KMS-11 (cell line): ENCODE results near the gene TDRD6.
"Not testable (repeated sequence)": the region's sequence is repeated elsewhere in the genome, so short reads cannot be mapped to it uniquely, and the experiment has no call there.

ENCODE experiments used
- H2AFZ ChIP-seq: fragments of 200-600 bp; sonication (generic); 2 replicates; pipeline ENCODE4 v1.6.1; 2016; ENCODE audit warnings: antibody characterized with exemption, mixed run types, low read depth
- H3K27ac ChIP-seq: fragments of 200-600 bp; sonication (generic); 2 replicates; pipeline ENCODE4 v1.6.1; 2016; ENCODE audit warnings: mild to moderate bottlenecking, mixed run types
- H3K27me3 ChIP-seq: fragments of 200-600 bp; sonication (generic); 2 replicates; pipeline ENCODE4 v1.6.1; 2017; ENCODE audit warnings: mild to moderate bottlenecking, low read depth, mixed run types, moderate library complexity; ENCODE audit not compliant: insufficient read depth
- H3K36me3 ChIP-seq: fragments of 200-600 bp; sonication (generic); 2 replicates; pipeline ENCODE4 v1.6.1; 2017; ENCODE audit warnings: mild to moderate bottlenecking, mixed run types; ENCODE audit not compliant: insufficient read depth
- H3K4me1 ChIP-seq: fragments of 200-600 bp; sonication (generic); 2 replicates; pipeline ENCODE4 v1.6.1; 2016; ENCODE audit warnings: mild to moderate bottlenecking, low read depth, mixed run types; ENCODE audit not compliant: poor library complexity, severe bottlenecking
- H3K4me2 ChIP-seq: fragments of 200-600 bp; sonication (generic); 2 replicates; pipeline ENCODE4 v1.7.0; 2016; ENCODE audit warnings: mild to moderate bottlenecking, mixed run types
- H3K4me3 ChIP-seq: fragments of 200-600 bp; sonication (generic); IDR thresholded peaks from 2 replicates; pipeline ENCODE4 v1.6.1; 2017; ENCODE audit warnings: low read depth, low read length, mixed read lengths; ENCODE audit not compliant: insufficient read depth
- H3K79me2 ChIP-seq: fragments of 200-600 bp; sonication (generic); 2 replicates; pipeline ENCODE4 v1.6.1; 2016; ENCODE audit warnings: low read depth, mixed run types; ENCODE audit not compliant: insufficient read depth
- H3K9ac ChIP-seq: fragments of 200-600 bp; sonication (generic); 2 replicates; pipeline ENCODE4 v1.6.1; 2016; ENCODE audit warnings: mild to moderate bottlenecking, mixed run types
- H4K20me1 ChIP-seq: fragments of 200-600 bp; sonication (generic); 2 replicates; pipeline ENCODE4 v1.6.1; 2016; ENCODE audit warnings: mild to moderate bottlenecking, mixed run types; ENCODE audit not compliant: insufficient read depth
- TF ChIP-seq, protein P1 (sequence below): fragments of 200-600 bp; sonication (generic); conservative IDR thresholded peaks from 2 replicates; pipeline ENCODE4 v1.6.1; 2017; ENCODE audit warnings: low read depth, mild to moderate bottlenecking, antibody characterized with exemption, low read length, moderate library complexity, mixed read lengths

Gene TDRD6

DNA sequence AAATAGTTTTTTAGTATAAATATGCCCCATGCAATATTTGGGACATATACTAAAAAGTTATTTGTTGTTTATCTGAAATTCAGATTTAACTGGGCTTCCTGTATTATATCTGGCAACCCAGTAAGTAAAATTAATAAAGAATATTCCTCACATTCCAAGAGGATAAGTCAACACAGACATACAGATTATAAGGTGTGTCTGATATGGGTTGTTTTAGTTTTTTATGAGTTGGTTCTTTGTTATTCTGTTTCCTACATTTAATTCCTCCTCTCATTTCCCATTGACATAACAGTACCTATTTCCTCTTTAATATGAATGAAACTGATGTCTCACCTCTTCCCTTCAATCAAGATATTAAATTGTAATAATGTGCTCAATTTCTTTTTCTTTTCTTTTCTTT lies 49.2 kb downstream of the TDRD6 start:
- Histone ChIP-seq H3K27me3 (no peaks in the 10 kb centered on the region), H4K20me1 (no peaks in the 10 kb centered on the region), H3K4me2 (no peak overlapping the region), H3K79me2 (no peaks in the 10 kb centered on the region), H3K9ac (no peak overlapping the region), H2AFZ (no peak overlapping the region), H3K36me3 (no peaks in the 10 kb centered on the region), H3K27ac (no peak overlapping the region), H3K4me1 (no peaks in the 10 kb centered on the region), H3K4me3 (no peak overlapping the region)
- TF ChIP-seq, protein P1, sequence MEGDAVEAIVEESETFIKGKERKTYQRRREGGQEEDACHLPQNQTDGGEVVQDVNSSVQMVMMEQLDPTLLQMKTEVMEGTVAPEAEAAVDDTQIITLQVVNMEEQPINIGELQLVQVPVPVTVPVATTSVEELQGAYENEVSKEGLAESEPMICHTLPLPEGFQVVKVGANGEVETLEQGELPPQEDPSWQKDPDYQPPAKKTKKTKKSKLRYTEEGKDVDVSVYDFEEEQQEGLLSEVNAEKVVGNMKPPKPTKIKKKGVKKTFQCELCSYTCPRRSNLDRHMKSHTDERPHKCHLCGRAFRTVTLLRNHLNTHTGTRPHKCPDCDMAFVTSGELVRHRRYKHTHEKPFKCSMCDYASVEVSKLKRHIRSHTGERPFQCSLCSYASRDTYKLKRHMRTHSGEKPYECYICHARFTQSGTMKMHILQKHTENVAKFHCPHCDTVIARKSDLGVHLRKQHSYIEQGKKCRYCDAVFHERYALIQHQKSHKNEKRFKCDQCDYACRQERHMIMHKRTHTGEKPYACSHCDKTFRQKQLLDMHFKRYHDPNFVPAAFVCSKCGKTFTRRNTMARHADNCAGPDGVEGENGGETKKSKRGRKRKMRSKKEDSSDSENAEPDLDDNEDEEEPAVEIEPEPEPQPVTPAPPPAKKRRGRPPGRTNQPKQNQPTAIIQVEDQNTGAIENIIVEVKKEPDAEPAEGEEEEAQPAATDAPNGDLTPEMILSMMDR, result no peak

DNA sequence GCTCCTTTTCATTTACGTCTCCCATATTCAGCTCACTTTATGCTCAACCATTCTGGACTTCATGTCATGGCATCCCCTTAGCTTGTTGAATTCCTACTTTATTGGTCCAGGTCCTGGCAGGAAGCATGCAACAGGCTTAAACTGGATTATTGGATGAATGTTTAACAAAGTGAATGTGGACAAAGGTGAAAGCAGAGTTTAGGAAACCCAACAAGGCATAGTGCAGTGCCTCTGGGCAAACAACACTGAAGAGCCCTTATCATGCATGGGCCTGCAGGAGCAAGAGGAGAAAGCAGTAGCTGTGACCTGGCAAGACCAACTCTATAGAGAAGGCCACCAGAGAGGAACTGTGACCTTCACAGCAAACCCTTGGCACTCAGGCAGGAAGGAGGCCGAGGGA lies 53.8 kb downstream of the TDRD6 start:
- Histone ChIP-seq H3K9ac (no peak overlapping the region), H3K4me1 (no peaks in the 10 kb centered on the region), H3K4me3 (no peak overlapping the region), H3K36me3 (no peaks in the 10 kb centered on the region), H3K79me2 (no peaks in the 10 kb centered on the region), H2AFZ (no peak overlapping the region), H3K4me2 (no peak overlapping the region), H4K20me1 (no peaks in the 10 kb centered on the region), H3K27ac (no peak overlapping the region), H3K27me3 (no peaks in the 10 kb centered on the region)
- TF ChIP-seq, protein P1, result no peak

DNA sequence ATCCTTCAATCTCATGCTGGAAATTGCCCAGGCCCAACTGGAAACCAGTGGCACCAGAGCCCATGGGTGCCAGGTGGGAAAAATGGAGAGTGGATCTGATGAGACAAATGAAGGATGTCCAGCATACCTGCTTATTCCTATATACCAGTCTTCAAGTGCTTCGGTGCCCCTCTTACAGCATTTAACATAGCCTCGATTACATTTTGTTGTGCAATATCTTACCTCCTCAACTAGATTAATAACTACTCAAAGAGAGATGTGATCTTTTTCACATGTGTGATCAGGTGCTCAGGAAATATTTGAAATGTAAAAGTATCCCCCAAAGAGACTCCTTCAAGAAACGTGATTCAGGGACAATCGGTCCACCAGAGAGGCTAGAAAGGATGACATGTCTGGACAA lies 54.2 kb downstream of the TDRD6 start:
- H3K79me2 ChIP-seq, result no peaks in the 10 kb centered on the region
- no peak overlapping the region for H3K27ac ChIP-seq
- no peak overlapping the region for H2AFZ ChIP-seq
- H3K4me3 ChIP-seq, result no peak overlapping the region
- no peaks in the 10 kb centered on the region for H3K4me1 ChIP-seq
- no peaks in the 10 kb centered on the region for H4K20me1 ChIP-seq
- H3K4me2 ChIP-seq, result no peak overlapping the region
- TF ChIP-seq, protein P1, result no peak
- H3K27me3 ChIP-seq, result no peaks in the 10 kb centered on the region
- H3K9ac ChIP-seq, result no peak overlapping the region
- no peaks in the 10 kb centered on the region for H3K36me3 ChIP-seq

DNA sequence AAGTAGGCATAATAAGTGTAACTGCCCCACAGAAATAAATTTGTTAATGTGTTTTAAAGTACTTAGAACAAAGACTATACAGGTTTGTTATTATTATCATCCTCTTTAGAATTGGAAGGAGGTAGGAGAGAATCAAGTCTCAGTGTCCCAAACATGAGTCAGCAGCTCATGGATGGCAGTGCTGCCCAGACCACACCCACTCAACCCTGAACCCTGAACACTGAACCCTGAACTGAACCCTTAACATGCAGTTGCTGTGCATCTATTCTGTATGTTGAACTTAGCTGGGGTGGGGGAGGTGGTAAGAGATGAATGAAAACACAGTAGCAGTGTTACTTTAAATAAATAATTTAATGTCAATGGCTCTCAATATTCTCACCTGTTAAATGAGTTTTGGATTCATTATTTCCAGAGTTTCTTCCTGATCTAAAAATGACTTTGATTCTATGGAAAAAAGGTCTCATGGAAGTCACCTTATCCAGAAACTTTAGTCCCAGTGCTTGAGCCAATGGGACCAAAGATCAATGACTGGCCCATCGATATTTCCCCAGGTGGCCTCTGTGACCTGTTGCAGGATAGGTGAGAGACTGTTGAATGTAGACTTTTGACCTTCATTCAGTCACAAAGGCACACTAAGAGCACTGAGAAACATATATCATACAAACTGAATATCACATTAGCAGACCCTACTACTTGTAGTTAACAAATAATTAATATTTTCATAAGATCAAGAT lies 55.9 kb downstream of the TDRD6 start:
- Histone ChIP-seq H3K27me3 (no peaks in the 10 kb centered on the region), H3K4me2 (no peak overlapping the region), H2AFZ (no peak overlapping the region), H3K4me1 (no peaks in the 10 kb centered on the region), H3K9ac (no peak overlapping the region), H3K36me3 (no peaks in the 10 kb centered on the region), H3K79me2 (no peaks in the 10 kb centered on the region), H3K27ac (no peak overlapping the region), H3K4me3 (no peak overlapping the region), H4K20me1 (no peaks in the 10 kb centered on the region)
- TF ChIP-seq, protein P1, result no peak

DNA sequence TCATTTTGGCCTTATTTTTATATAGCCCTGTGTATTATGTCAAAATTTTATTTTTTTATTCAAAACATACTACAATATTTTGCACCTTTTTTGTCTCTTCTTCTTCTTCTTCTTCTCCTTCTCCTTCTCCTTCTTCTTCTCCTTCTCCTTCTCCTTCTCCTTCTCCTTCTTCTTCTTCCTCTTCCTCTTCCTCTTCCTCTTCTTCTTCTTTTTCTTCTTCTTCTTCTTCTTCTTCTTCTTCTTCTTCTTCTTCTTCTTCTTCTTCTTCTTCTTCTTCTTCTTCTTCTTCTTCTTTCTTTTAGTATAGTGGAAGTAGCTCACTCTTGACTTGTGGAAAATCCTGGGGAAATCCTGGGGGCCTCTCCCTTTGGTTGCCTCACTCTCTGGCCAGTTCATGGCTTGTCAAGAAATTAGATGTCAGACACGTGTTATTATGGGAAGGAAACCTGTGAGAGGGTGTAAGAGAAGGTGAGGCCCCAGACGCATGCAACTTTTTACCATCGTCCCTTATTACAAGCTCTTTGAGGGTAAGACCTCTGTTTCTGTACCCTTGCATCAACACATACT lies 56.6 kb downstream of the TDRD6 start:
- not testable (repeated sequence) for H3K27me3 ChIP-seq, H4K20me1 ChIP-seq, H3K4me3 ChIP-seq, H3K4me2 ChIP-seq, H2AFZ ChIP-seq, H3K36me3 ChIP-seq, H3K4me1 ChIP-seq, H3K9ac ChIP-seq, H3K27ac ChIP-seq, H3K79me2 ChIP-seq
